H1 (cell line): ENCODE results near the gene MAN2A1. TPM values are rescaled to one million over a fixed set of nuclear protein-coding genes. Genes with fewer than 3 reads are reported as not detected.

Experiments used
- BCL11A ChIP-seq, 2 experiments: IDR thresholded peaks; one replicate each; pipeline ENCODE4 v1.6.1; 2011; ENCODE audit warnings: low read depth in 2 of 2, low read length in 2 of 2, mild to moderate bottlenecking in 2 of 2
- BRCA1 ChIP-seq: IDR thresholded peaks from 2 replicates; pipeline ENCODE4 v1.6.1; 2012; ENCODE audit warnings: low read depth, low read length, improper control_type of control experiment
- CHD1 ChIP-seq: IDR thresholded peaks from 2 replicates; pipeline ENCODE4 v1.6.1; 2012; ENCODE audit warnings: low read depth, low read length, improper control_type of control experiment
- CHD2 ChIP-seq: IDR thresholded peaks from 2 replicates; pipeline ENCODE4 v1.6.1; 2012; ENCODE audit warnings: low read length, improper control_type of control experiment
- EP300 ChIP-seq, 2 experiments: IDR thresholded peaks; 1 replicate in 1 of 2; 2 replicates in 1 of 2; pipeline ENCODE4 v1.6.1; 2011 to 2012; ENCODE audit warnings: low read depth in 2 of 2, low read length in 2 of 2, mild to moderate bottlenecking in 2 of 2, borderline replicate concordance in 1 of 2, inconsistent platforms in 1 of 2, moderate library complexity in 1 of 2
- GTF2F1 ChIP-seq: IDR thresholded peaks from 2 replicates; pipeline ENCODE4 v1.6.1; 2012; ENCODE audit warnings: low read depth, low read length, improper control_type of control experiment, borderline replicate concordance
- MAFK ChIP-seq: IDR thresholded peaks from 2 replicates; pipeline ENCODE4 v1.6.1; 2012; ENCODE audit warnings: low read depth, mild to moderate bottlenecking, improper control_type of control experiment, low read length
- POLR2AphosphoS5 ChIP-seq: IDR thresholded peaks from 2 replicates; pipeline ENCODE4 v1.6.1; 2011; ENCODE audit warnings: low read depth, low read length
- RAD21 ChIP-seq, 2 experiments: IDR thresholded peaks in 1 of 2; conservative IDR thresholded peaks in 1 of 2; 2 replicates each; pipeline ENCODE4 v1.6.1; 2011; ENCODE audit warnings: low read depth in 2 of 2, low read length in 2 of 2, improper control_type of control experiment in 1 of 2, inconsistent platforms in 1 of 2, mild to moderate bottlenecking in 1 of 2, moderate library complexity in 1 of 2
- SIRT6 ChIP-seq: IDR thresholded peaks from one replicate; pipeline ENCODE4 v1.7.1; 2012; ENCODE audit warnings: low read length, inconsistent platforms
- SP2 ChIP-seq: IDR thresholded peaks from 2 replicates; pipeline ENCODE4 v1.6.1; 2012; ENCODE audit warnings: mild to moderate bottlenecking, low read length, inconsistent platforms
- SP4 ChIP-seq: IDR thresholded peaks from 2 replicates; pipeline ENCODE4 v1.6.1; 2012; ENCODE audit warnings: low read length, inconsistent platforms
- TCF12 ChIP-seq: IDR thresholded peaks from 2 replicates; pipeline ENCODE4 v1.6.1; 2011; ENCODE audit warnings: low read depth, mild to moderate bottlenecking, low read length
- polyA plus RNA-seq, 7 experiments: library from polyadenylated mRNA; depleted of rRNA in 3 of 7; stranded (reverse) in 5 of 7; unstranded in 2 of 7; fragments of >200 nt in 5 of 7; fragments of 200-250 nt in 2 of 7; gene quantifications; 1 replicate in 5 of 7; 2 replicates in 1 of 7; 4 replicates in 1 of 7; pipeline versions ENCODE4 v1.2.1 to v1.2.3, GENCODE V29; 2011 to 2013; ENCODE audit warnings: missing spikeins in 2 of 7, mixed read lengths in 2 of 7
- total RNA-seq: library from RNA; stranded (reverse); fragmentation: NEBNext Ultra II Directional; extraction: Animal tissue kit (Norgen Biotek cat#: 25700); gene quantifications from 2 replicates; pipeline ENCODE4 v1.2.1, GENCODE V29; 2021
- TF ChIP-seq, protein P1 (sequence below): IDR thresholded peaks from 2 replicates; pipeline ENCODE4 v1.6.1; 2012; ENCODE audit warnings: low read length, inconsistent platforms
- TF ChIP-seq, protein P2 (sequence below), 3 experiments: IDR thresholded peaks; 1 replicate in 2 of 3; 2 replicates in 1 of 3; pipeline versions ENCODE4 v1.5.1 to v1.6.1; 2011; ENCODE audit warnings: low read length in 3 of 3, mild to moderate bottlenecking in 3 of 3, inconsistent platforms in 2 of 3, low read depth in 1 of 3, moderate library complexity in 1 of 3; ENCODE audit not compliant: insufficient read depth in 1 of 3; ENCODE audit errors: control extremely low read depth in 1 of 3
- TF ChIP-seq, protein P3 (sequence below): IDR thresholded peaks from 2 replicates; pipeline ENCODE4 v1.6.1; 2011; ENCODE audit warnings: low read depth, mild to moderate bottlenecking, low read length; ENCODE audit not compliant: insufficient read depth

MAN2A1 gene
- total and polyA plus RNA-seq, 2 of the 8 experiments (the other 6 are each of a cell fraction or from before 2014, with no cell fraction given), result 29.1 to 102 TPM

DNA sequence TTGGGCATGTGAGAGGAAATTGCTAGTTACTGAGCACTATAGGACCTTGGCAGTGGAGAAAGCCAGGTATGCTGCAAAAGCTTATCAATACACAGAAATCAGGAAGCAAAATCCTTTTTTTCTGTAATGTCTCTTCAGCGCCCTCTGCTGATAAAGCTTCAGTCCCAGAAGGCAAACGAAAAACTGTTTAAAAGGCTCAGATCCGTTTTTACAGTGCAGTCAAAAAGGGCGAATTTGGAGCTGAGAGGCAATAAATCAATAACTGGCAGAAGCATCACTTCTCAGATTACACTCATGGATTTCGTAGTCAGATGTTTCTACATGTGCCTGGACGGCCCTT, 1.1 kb upstream of the MAN2A1 start (continued):
- TF ChIP-seq, protein P1, sequence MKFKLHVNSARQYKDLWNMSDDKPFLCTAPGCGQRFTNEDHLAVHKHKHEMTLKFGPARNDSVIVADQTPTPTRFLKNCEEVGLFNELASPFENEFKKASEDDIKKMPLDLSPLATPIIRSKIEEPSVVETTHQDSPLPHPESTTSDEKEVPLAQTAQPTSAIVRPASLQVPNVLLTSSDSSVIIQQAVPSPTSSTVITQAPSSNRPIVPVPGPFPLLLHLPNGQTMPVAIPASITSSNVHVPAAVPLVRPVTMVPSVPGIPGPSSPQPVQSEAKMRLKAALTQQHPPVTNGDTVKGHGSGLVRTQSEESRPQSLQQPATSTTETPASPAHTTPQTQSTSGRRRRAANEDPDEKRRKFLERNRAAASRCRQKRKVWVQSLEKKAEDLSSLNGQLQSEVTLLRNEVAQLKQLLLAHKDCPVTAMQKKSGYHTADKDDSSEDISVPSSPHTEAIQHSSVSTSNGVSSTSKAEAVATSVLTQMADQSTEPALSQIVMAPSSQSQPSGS, result no peak
- TF ChIP-seq CHD2 (no peak), BRCA1 (no peak), BCL11A (IDR thresholded peaks at IDR 0.05; ENCODE audit: low read depth in 2 of 2, low read length in 2 of 2) (no peak), POLR2AphosphoS5 (no peak), RAD21 (IDR thresholded peaks at IDR 0.05 in 1 of 2, conservative IDR thresholded peaks at IDR 0.05 in 1 of 2; ENCODE audit: low read depth in 2 of 2, low read length in 2 of 2) (peak; percentile 65 to 73), SIRT6 (no peak), EP300 (IDR thresholded peaks at IDR 0.05; ENCODE audit: borderline replicate concordance in 1 of 2, low read depth in 2 of 2, low read length in 2 of 2) (no peak), CHD1 (no peak), MAFK (no peak), SP4 (no peak), SP2 (no peak), TCF12 (no peak), GTF2F1 (no peak)
- TF ChIP-seq, protein P2, sequence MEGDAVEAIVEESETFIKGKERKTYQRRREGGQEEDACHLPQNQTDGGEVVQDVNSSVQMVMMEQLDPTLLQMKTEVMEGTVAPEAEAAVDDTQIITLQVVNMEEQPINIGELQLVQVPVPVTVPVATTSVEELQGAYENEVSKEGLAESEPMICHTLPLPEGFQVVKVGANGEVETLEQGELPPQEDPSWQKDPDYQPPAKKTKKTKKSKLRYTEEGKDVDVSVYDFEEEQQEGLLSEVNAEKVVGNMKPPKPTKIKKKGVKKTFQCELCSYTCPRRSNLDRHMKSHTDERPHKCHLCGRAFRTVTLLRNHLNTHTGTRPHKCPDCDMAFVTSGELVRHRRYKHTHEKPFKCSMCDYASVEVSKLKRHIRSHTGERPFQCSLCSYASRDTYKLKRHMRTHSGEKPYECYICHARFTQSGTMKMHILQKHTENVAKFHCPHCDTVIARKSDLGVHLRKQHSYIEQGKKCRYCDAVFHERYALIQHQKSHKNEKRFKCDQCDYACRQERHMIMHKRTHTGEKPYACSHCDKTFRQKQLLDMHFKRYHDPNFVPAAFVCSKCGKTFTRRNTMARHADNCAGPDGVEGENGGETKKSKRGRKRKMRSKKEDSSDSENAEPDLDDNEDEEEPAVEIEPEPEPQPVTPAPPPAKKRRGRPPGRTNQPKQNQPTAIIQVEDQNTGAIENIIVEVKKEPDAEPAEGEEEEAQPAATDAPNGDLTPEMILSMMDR (IDR thresholded peaks at IDR 0.05; ENCODE audit: control extremely low read depth in 1 of 3, insufficient read depth in 1 of 3, low read depth in 1 of 3, low read length in 3 of 3), result peak in 2 of 3 experiments; percentile 50 to 71; a peak in 3 of 4 replicates
- TF ChIP-seq, protein P3, sequence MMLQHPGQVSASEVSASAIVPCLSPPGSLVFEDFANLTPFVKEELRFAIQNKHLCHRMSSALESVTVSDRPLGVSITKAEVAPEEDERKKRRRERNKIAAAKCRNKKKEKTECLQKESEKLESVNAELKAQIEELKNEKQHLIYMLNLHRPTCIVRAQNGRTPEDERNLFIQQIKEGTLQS, result no peak
